Transverse colon (tissue), 4 donors: ENCODE data around the gene PCDHA1. TPM values are rescaled to one million over a fixed set of nuclear protein-coding genes. Genes with fewer than 3 reads are reported as not detected.

Experiments
- DNase-seq: peaks from one replicate; pipeline ENCODE4 v3.0.0-alpha.2; 2019
- H3K27ac ChIP-seq, 4 donors: fragments of 200-600 bp; sonication (generic); 2 replicates each; pipeline ENCODE4 v1.5.1; 2016 to 2018; ENCODE audit warnings: inconsistent platforms in 4 of 4
- H3K27me3 ChIP-seq: fragments of 200-600 bp; sonication (generic); 2 replicates; pipeline ENCODE4 v1.5.1; 2017; ENCODE audit warnings: inconsistent platforms
- H3K36me3 ChIP-seq, 4 donors: fragments of 200-600 bp; sonication (generic); 2 replicates each; pipeline ENCODE4 v1.5.1; 2017 to 2019; ENCODE audit warnings: inconsistent platforms in 4 of 4
- H3K4me1 ChIP-seq, 4 donors: fragments of 200-600 bp; sonication (generic); 2 replicates each; pipeline ENCODE4 v1.5.1; 2017 to 2020; ENCODE audit warnings: inconsistent platforms in 4 of 4
- H3K4me3 ChIP-seq, 4 donors: fragments of 200-600 bp; sonication (generic); 1 replicate in 1 of 4; 2 replicates in 3 of 4; pipeline versions ENCODE4 v1.5.1 to v1.6.1; 2017 to 2019; ENCODE audit warnings: inconsistent platforms in 4 of 4
- H3K9me3 ChIP-seq, 2 donors: fragments of 200-600 bp; sonication (generic); 2 replicates each; pipeline ENCODE4 v1.5.1; 2017 to 2019; ENCODE audit warnings: inconsistent platforms in 2 of 2
- EP300 ChIP-seq: sonication (generic); formaldehyde crosslinking; IDR thresholded peaks from one replicate; pipeline ENCODE4 v1.6.1; 2017; ENCODE audit warnings: antibody characterized with exemption, low read depth
- POLR2A ChIP-seq: fragments of 450-650 bp; IDR thresholded peaks from one replicate; pipeline ENCODE4 v1.6.1; 2016; ENCODE audit warnings: antibody characterized with exemption, mild to moderate bottlenecking, moderate library complexity
- POLR2AphosphoS5 ChIP-seq, 3 donors: sonication (generic); formaldehyde crosslinking; IDR thresholded peaks; one replicate each; pipeline ENCODE4 v1.6.1; 2016; ENCODE audit warnings: antibody characterized with exemption in 3 of 3
- WGBS, 2 donors: methylation state at CpG; one replicate each; pipeline ENCODE4 v1.1.5; 2018; ENCODE audit warnings: low coverage in 1 of 2; 5-methylcytosine and 5-hydroxymethylcytosine counted together
- in situ Hi-C, 4 donors: fragments of 200-750 bp; cut with MboI; loops; one replicate each; pipeline versions ENCODE4 v1.15.0 to v1.15.1; 2017; ENCODE audit warnings: low sequenced_read_pairs in 3 of 4, low pct_ligation_motif_present in 1 of 4, low pct_unique_long_range_greater_than_20kb in 1 of 4
- intact Hi-C: fragments of 100-400 bp; cut with DNase I; formaldehyde crosslinking; loops from one replicate; pipeline ENCODE4 v1.15.1; 2023; ENCODE audit warnings: low total_unique reads
- total RNA-seq, 4 donors: library from RNA; depleted of rRNA; stranded (reverse); fragments of >200 nt; gene quantifications; one replicate each; pipeline ENCODE4 v1.1.0, GENCODE V29; 2016
- TF ChIP-seq, protein P1 (sequence below), 5 experiments: fragments of 200-600 bp in 3 of 5; fragments of 450-650 bp in 2 of 5; sonication (generic) in 3 of 5; IDR thresholded peaks; 1 replicate in 2 of 5; 2 replicates in 3 of 5; pipeline ENCODE4 v1.5.1; 2016 to 2017; ENCODE audit warnings: antibody characterized with exemption in 5 of 5, inconsistent platforms in 3 of 5, mild to moderate bottlenecking in 2 of 5, moderate library complexity in 1 of 5

Gene PCDHA1
- total RNA-seq, 4 donors from 2014 or later: 0.14 TPM; not detected in 3

DNA sequence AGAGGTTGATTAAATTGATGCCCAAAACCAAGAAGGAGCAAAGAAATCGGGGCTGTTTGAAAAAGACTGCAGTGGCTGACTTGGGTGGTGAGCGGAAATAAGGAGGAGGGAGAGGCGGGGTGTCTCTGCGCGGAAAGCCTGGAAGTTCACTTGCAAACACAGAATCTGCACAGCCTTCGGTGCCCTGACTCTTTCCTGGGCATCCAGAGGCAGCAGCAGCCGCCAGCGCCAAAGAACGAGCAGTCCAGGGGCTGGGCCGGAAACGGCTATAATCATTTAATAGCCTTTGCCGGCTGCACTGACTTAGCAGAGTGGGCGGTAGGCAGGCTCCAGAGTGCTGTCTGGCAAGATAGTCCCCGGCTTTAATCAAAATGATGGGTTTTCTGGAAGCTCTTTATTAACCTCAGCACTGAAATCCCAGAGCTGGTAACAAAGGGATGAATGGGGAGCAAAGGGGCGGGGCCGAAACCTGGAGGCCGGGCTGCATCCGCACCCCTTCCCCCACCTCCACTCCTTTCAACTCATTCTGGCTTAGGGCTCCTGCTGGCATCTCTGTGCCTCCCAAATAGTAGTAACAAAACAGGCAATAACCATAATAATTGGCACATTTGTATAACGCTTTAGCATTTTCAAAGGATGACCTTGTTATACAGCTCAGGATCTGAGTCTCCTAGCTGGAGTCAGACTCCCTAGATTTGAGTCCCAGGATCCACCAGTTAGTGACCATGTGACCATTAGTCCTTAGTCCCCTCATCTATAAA is 216.1 kb downstream of the PCDHA1 start:
- H3K36me3 ChIP-seq: no peaks in the 10 kb centered on the region
- 8 to 10% methylated on average over 2 to 19 of the region's 19 CpGs for WGBS, 2 donors
- no peak overlapping the region for H3K27ac ChIP-seq
- peak overlapping the region in 2 of 4 donors; percentile 7 to 23 for H3K4me3 ChIP-seq
- no peak for TF ChIP-seq POLR2AphosphoS5 (IDR thresholded peaks at IDR 0.05)
- TF ChIP-seq POLR2A: no peak
- TF ChIP-seq, protein P1, sequence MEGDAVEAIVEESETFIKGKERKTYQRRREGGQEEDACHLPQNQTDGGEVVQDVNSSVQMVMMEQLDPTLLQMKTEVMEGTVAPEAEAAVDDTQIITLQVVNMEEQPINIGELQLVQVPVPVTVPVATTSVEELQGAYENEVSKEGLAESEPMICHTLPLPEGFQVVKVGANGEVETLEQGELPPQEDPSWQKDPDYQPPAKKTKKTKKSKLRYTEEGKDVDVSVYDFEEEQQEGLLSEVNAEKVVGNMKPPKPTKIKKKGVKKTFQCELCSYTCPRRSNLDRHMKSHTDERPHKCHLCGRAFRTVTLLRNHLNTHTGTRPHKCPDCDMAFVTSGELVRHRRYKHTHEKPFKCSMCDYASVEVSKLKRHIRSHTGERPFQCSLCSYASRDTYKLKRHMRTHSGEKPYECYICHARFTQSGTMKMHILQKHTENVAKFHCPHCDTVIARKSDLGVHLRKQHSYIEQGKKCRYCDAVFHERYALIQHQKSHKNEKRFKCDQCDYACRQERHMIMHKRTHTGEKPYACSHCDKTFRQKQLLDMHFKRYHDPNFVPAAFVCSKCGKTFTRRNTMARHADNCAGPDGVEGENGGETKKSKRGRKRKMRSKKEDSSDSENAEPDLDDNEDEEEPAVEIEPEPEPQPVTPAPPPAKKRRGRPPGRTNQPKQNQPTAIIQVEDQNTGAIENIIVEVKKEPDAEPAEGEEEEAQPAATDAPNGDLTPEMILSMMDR (IDR thresholded peaks at IDR 0.05): no peak
- TF ChIP-seq EP300: no peak
- H3K27me3 ChIP-seq: peaks cover 5% of the 10 kb centered on the region
- DNase-seq: peak; percentile 8
- H3K9me3 ChIP-seq: no peaks in the 10 kb centered on the region
- in situ Hi-C loops (no loop called here), intact Hi-C loops (no loop called here)
- peaks cover 0 to 5% (median 2%) of the 10 kb centered on the region in 4 donors for H3K4me1 ChIP-seq

- TF ChIP-seq EP300 (no peak), POLR2A (no peak), POLR2AphosphoS5 (IDR thresholded peaks at IDR 0.05) (no peak)
- TF ChIP-seq, protein P1 (IDR thresholded peaks at IDR 0.05): no peak
- H3K9me3 ChIP-seq: no peaks in the 10 kb centered on the region
- H3K36me3 ChIP-seq: no peaks in the 10 kb centered on the region
- intact Hi-C loops (no loop called here), in situ Hi-C loops (no loop called here)
- peaks cover 5% of the 10 kb centered on the region for H3K27me3 ChIP-seq
- no peak overlapping the region for H3K27ac ChIP-seq
- WGBS, 2 donors: 54 to 63% methylated on average over 3 of the region's 3 CpGs
- no peak overlapping the region for H3K4me3 ChIP-seq
- peaks cover 0 to 5% (median 2%) of the 10 kb centered on the region in 4 donors for H3K4me1 ChIP-seq
- DNase-seq: no peak
These were observed 216.6 kb downstream of the PCDHA1 start for GRCh38 chr5:141002605-141002965.

- 83 to 93% methylated on average over 3 of the region's 3 CpGs for WGBS, 2 donors
- DNase-seq: no peak
- H3K27ac ChIP-seq: no peak overlapping the region
- H3K4me1 ChIP-seq: peaks cover 0 to 5% (median 2%) of the 10 kb centered on the region in 4 donors
- H3K9me3 ChIP-seq: no peaks in the 10 kb centered on the region
- TF ChIP-seq EP300 (no peak), POLR2AphosphoS5 (IDR thresholded peaks at IDR 0.05) (no peak), POLR2A (no peak)
- TF ChIP-seq, protein P1 (IDR thresholded peaks at IDR 0.05): no peak
- H3K36me3 ChIP-seq: no peaks in the 10 kb centered on the region
- intact Hi-C loops (no loop called here), in situ Hi-C loops (no loop called here)
- no peak overlapping the region for H3K4me3 ChIP-seq
- peaks cover 5% of the 10 kb centered on the region for H3K27me3 ChIP-seq
These were observed 217.1 kb downstream of the PCDHA1 start for GRCh38 chr5:141003031-141003430.

DNA sequence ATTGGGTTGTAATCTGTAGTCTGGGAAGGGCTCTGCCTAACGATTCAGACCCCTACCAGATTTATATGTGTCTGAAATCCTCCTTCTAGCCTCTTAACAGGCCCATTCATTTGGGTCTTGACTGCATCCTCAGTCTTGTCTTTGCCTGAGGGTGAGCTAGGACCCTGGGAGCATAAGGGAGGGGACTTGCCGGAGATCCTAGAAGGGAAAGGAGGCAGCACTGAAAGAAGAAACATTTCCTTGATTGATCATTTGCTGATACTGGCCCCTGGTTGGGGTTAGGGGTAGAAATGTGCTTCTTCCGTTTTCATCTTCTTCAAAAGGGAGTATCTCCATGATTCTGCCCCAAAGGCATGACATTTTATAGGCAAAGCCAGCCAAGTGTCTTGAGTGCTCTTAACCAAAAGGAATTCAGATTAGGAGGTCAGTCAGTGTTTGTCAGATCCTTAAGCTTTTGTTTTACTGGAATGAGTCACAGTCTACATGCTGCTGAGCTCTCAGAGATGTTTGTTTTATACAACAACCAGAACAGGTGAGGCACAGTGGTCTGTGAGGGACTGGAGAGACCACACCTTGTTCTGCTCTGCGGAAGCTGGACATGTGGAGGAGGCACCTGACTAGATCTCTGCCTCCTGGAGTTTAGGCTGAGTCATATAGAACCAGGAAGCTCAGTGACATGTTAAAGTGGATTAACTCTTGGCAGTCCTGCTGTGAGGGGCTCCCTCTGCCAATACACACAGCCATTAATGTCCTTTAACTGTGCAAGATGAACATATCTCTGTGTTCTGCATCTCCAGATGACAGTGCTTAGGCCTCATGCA is 218.1 kb downstream of the PCDHA1 start:
- TF ChIP-seq, protein P1 (IDR thresholded peaks at IDR 0.05): no peak
- no peak for TF ChIP-seq POLR2AphosphoS5 (IDR thresholded peaks at IDR 0.05)
- no peak for TF ChIP-seq POLR2A
- TF ChIP-seq EP300: no peak
- in situ Hi-C loops (no loop called here), intact Hi-C loops (no loop called here)
- Histone ChIP-seq H3K27ac (no peak overlapping the region), H3K4me1 (peaks cover 0 to 5% (median 2%) of the 10 kb centered on the region in 4 donors), H3K4me3 (no peak overlapping the region), H3K36me3 (no peaks in the 10 kb centered on the region), H3K27me3 (peaks cover 5% of the 10 kb centered on the region), H3K9me3 (no peaks in the 10 kb centered on the region)
- 29 to 37% methylated on average over 1 to 4 of the region's 4 CpGs for WGBS, 2 donors
- DNase-seq: no peak
